IMR-90 (cell line): ENCODE results near the gene ZNF277.

Source experiments
- CTCF ChIP-seq: conservative IDR thresholded peaks from 2 replicates; pipeline ENCODE4 v1.5.1; 2012; ENCODE audit warnings: mild to moderate bottlenecking, low read depth, low read length, improper control_type of control experiment
- POLR2A ChIP-seq: IDR thresholded peaks from 2 replicates; pipeline ENCODE4 v1.6.1; 2012; ENCODE audit warnings: mild to moderate bottlenecking, low read depth, low read length
- USF2 ChIP-seq: fragments of 150-350 bp; IDR thresholded peaks from 2 replicates; pipeline ENCODE4 v1.6.1; 2017; ENCODE audit warnings: mild to moderate bottlenecking, antibody characterized with exemption, low read length, low read depth

GRCh38 chr7:112176241-112176640, 30.3 kb upstream of the ZNF277 start:
- TF ChIP-seq CTCF (no peak), POLR2A (no peak), USF2 (no peak)
